Ishikawa (cell line): Measurements from ENCODE around the gene CLASP1.

Experiments used
- CEBPB ChIP-seq: IDR thresholded peaks from 2 replicates; pipeline ENCODE4 v1.6.1; 2012
- CREB1 ChIP-seq: IDR thresholded peaks from 2 replicates; pipeline ENCODE4 v1.6.1; 2012; ENCODE audit warnings: low read depth
- EGR1 ChIP-seq: IDR thresholded peaks from 2 replicates; pipeline ENCODE4 v1.6.1; 2012
- EP300 ChIP-seq: IDR thresholded peaks from 2 replicates; pipeline ENCODE4 v1.6.1; 2012; ENCODE audit warnings: borderline replicate concordance
- FOXM1 ChIP-seq: IDR thresholded peaks from 2 replicates; pipeline ENCODE4 v1.6.1; 2012; ENCODE audit warnings: low read depth, borderline replicate concordance
- NFIC ChIP-seq: IDR thresholded peaks from 2 replicates; pipeline ENCODE4 v1.6.1; 2012
- RAD21 ChIP-seq: IDR thresholded peaks from 2 replicates; pipeline ENCODE4 v1.6.1; 2012; ENCODE audit warnings: low read depth
- TAF1 ChIP-seq: IDR thresholded peaks from 2 replicates; pipeline ENCODE4 v1.6.1; 2012; ENCODE audit warnings: low read depth, mild to moderate bottlenecking
- TCF12 ChIP-seq: IDR thresholded peaks from 2 replicates; pipeline ENCODE4 v1.6.1; 2012; ENCODE audit warnings: low read depth
- TEAD4 ChIP-seq: IDR thresholded peaks from 2 replicates; pipeline ENCODE4 v1.6.1; 2012
- YY1 ChIP-seq: IDR thresholded peaks from 2 replicates; pipeline ENCODE4 v1.6.1; 2012; ENCODE audit warnings: low read depth
- ZBTB7A ChIP-seq: IDR thresholded peaks from 2 replicates; pipeline ENCODE4 v1.6.1; 2012; ENCODE audit warnings: low read depth
- TF ChIP-seq, protein P1 (sequence below): IDR thresholded peaks from 2 replicates; pipeline ENCODE4 v1.6.1; 2012; ENCODE audit warnings: low read depth, mild to moderate bottlenecking
- TF ChIP-seq, protein P2 (sequence below): IDR thresholded peaks from 2 replicates; pipeline ENCODE4 v1.6.1; 2012
- TF ChIP-seq, protein P3 (sequence below): IDR thresholded peaks from 2 replicates; pipeline ENCODE4 v1.6.1; 2012

Gene CLASP1

GRCh38 chr2:121376535-121377250 lies 272.6 kb downstream of the CLASP1 start:
- no peak for TF ChIP-seq TCF12
- TF ChIP-seq, protein P1, sequence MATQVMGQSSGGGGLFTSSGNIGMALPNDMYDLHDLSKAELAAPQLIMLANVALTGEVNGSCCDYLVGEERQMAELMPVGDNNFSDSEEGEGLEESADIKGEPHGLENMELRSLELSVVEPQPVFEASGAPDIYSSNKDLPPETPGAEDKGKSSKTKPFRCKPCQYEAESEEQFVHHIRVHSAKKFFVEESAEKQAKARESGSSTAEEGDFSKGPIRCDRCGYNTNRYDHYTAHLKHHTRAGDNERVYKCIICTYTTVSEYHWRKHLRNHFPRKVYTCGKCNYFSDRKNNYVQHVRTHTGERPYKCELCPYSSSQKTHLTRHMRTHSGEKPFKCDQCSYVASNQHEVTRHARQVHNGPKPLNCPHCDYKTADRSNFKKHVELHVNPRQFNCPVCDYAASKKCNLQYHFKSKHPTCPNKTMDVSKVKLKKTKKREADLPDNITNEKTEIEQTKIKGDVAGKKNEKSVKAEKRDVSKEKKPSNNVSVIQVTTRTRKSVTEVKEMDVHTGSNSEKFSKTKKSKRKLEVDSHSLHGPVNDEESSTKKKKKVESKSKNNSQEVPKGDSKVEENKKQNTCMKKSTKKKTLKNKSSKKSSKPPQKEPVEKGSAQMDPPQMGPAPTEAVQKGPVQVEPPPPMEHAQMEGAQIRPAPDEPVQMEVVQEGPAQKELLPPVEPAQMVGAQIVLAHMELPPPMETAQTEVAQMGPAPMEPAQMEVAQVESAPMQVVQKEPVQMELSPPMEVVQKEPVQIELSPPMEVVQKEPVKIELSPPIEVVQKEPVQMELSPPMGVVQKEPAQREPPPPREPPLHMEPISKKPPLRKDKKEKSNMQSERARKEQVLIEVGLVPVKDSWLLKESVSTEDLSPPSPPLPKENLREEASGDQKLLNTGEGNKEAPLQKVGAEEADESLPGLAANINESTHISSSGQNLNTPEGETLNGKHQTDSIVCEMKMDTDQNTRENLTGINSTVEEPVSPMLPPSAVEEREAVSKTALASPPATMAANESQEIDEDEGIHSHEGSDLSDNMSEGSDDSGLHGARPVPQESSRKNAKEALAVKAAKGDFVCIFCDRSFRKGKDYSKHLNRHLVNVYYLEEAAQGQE: no peak
- TF ChIP-seq TAF1: no peak
- no peak for TF ChIP-seq ZBTB7A
- TF ChIP-seq NFIC: no peak
- TF ChIP-seq YY1: no peak
- TF ChIP-seq FOXM1: no peak
- TF ChIP-seq, protein P2, sequence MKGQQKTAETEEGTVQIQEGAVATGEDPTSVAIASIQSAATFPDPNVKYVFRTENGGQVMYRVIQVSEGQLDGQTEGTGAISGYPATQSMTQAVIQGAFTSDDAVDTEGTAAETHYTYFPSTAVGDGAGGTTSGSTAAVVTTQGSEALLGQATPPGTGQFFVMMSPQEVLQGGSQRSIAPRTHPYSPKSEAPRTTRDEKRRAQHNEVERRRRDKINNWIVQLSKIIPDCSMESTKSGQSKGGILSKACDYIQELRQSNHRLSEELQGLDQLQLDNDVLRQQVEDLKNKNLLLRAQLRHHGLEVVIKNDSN: no peak
- TF ChIP-seq TEAD4: no peak
- TF ChIP-seq CREB1: no peak
- TF ChIP-seq RAD21: no peak
- TF ChIP-seq EP300: no peak
- no peak for TF ChIP-seq CEBPB
- TF ChIP-seq, protein P3, sequence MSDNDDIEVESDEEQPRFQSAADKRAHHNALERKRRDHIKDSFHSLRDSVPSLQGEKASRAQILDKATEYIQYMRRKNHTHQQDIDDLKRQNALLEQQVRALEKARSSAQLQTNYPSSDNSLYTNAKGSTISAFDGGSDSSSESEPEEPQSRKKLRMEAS: no peak
- TF ChIP-seq EGR1: no peak

DNA sequence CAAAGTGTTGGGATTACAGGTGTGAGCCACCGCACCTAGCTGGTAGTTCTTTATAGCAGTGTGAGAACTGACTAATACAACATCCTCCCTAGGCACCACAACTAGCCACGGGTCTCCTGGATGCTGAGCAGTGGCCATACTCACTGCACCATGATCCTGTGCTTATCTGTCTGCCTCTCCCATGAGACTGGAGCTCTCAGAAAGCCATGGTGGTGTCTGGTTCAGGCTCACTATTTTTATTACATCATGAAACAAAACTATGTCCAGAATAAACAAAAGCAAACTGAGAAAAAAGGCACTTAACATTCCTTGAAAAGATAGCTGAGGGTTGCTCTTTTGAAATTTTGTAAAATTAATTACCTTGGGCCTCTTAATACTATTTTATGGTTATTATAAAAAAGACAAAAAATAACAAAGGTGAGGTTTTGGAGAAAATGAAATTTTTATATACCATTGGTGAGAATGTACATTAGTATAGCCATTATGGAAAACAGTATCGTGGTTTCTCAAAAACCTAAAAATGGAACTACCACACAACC lies 273.6 kb downstream of the CLASP1 start:
- TF ChIP-seq TCF12 (no peak), EP300 (no peak), EGR1 (no peak), CEBPB (no peak), TAF1 (no peak), CREB1 (no peak), ZBTB7A (no peak), TEAD4 (no peak), FOXM1 (no peak), RAD21 (no peak), NFIC (no peak)
- TF ChIP-seq, protein P2: no peak
- TF ChIP-seq, protein P1: no peak

DNA sequence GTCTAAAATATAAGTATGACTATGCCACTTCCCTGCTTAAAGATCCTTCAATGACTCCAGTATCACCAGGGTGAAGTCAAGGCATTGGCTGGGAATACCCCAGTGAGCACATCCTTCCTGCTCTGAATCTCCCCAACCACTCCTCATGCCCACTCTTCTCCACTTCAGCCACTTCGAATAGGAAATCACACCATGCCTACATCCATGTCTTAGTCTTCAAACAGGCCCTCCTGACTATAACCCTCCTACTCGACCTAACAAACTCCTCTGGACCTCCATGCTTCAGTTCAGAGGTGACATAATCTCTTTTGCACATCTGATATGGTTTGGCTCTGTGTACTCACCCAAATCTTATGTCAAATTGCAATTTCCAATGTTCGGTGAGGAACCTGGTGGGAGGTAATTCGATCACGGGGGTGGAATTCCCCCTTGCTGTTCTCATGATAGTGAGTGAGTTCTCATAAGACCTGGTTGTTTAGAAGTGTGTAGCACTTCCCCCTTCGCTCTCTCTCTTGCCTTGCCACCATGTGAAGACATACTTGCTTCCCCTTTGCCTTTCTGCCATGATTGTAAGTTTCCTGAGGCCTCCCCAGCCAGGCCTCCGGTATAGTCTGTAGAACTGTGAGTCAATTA lies 276.4 kb downstream of the CLASP1 start:
- no peak for TF ChIP-seq TEAD4

GRCh38 chr2:121372082-121372481 lies 277.2 kb downstream of the CLASP1 start:
- TF ChIP-seq NFIC (no peak), FOXM1 (no peak), RAD21 (no peak), TEAD4 (no peak), YY1 (no peak), ZBTB7A (no peak), CREB1 (no peak), TAF1 (no peak), TCF12 (no peak), CEBPB (no peak)
- TF ChIP-seq, protein P3: no peak
- TF ChIP-seq, protein P2: no peak

GRCh38 chr2:121368836-121369235 lies 280.4 kb downstream of the CLASP1 start:
- TF ChIP-seq RAD21 (no peak), EP300 (no peak), TCF12 (no peak)

DNA sequence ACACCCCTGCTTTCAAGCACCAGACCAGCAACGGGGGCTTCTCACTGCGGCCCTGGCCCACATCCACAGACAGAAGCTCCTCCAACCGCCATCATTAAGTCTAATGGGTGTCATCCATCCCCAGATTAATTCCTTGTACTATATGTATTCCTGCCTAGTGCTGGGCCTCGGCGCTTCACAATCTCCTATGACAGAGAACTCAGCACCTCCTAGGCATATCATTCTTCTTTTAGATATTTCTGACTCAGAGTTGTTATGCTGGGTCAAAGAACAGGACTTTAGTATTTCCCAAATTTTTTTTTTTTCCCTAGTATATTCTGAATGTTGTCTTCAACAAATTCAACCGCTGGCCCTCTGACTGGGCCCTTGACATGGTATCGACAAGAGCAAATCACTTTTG lies 281.1 kb downstream of the CLASP1 start:
- TF ChIP-seq RAD21 (no peak), TCF12 (no peak), YY1 (no peak), EGR1 (no peak)
